SU-DHL-6 (cell line): Measurements from ENCODE around the gene TERF2IP.

Experiments
- H2AFZ ChIP-seq: fragments of 200-600 bp; sonication (generic); 2 replicates; pipeline ENCODE4 v1.6.1; 2014; ENCODE audit warnings: low read depth, mild to moderate bottlenecking, moderate library complexity, mixed read lengths, antibody characterized with exemption, low read length; ENCODE audit not compliant: severe bottlenecking
- H3F3A ChIP-seq: fragments of 200-600 bp; shearing (Covaris generic); 2 replicates; pipeline ENCODE4 v1.6.0; 2016; ENCODE audit warnings: antibody characterized with exemption, mild to moderate bottlenecking; ENCODE audit not compliant: insufficient read depth
- H3K27ac ChIP-seq: fragments of 200-600 bp; sonication (generic); 2 replicates; pipeline ENCODE4 v1.5.1; 2016; ENCODE audit warnings: low read depth, mild to moderate bottlenecking, low read length, moderate library complexity, mixed read lengths
- H3K27me3 ChIP-seq: fragments of 200-600 bp; sonication (generic), shearing (Covaris generic); 2 replicates; pipeline ENCODE4 v1.6.0; 2014; ENCODE audit warnings: mild to moderate bottlenecking, low read length
- H3K36me3 ChIP-seq: fragments of 200-600 bp; sonication (generic); 2 replicates; pipeline ENCODE4 v1.6.1; 2014; ENCODE audit warnings: mild to moderate bottlenecking, low read length, mixed read lengths
- H3K4me2 ChIP-seq: fragments of 300-600, 200-600 bp; shearing (Covaris generic), sonication (generic); 2 replicates; pipeline ENCODE4 v1.6.0; 2014; ENCODE audit warnings: low read length, low read depth, mild to moderate bottlenecking; ENCODE audit not compliant: poor library complexity, severe bottlenecking
- H3K4me3 ChIP-seq: fragments of 200-600 bp; sonication (generic); 2 replicates; pipeline ENCODE4 v1.5.1; 2014; ENCODE audit warnings: antibody characterized with exemption, low read length, mild to moderate bottlenecking, mixed read lengths; ENCODE audit not compliant: insufficient read depth, poor library complexity, severe bottlenecking
- H3K79me2 ChIP-seq: fragments of 200-600 bp; sonication (generic); 2 replicates; pipeline ENCODE4 v1.6.1; 2014; ENCODE audit warnings: mild to moderate bottlenecking, low read length, moderate library complexity; ENCODE audit not compliant: insufficient read depth
- H3K9ac ChIP-seq: fragments of 200-600 bp; sonication (generic); 2 replicates; pipeline ENCODE4 v1.7.0; 2014; ENCODE audit warnings: mild to moderate bottlenecking, low read length
- H3K9me2 ChIP-seq: fragments of 200-600 bp; sonication (generic); replicated peaks from 2 replicates; pipeline ENCODE4 v1.6.1; 2014; ENCODE audit warnings: low read length; ENCODE audit not compliant: insufficient read depth
- H3K9me3 ChIP-seq: fragments of 200-600 bp; sonication (generic); 2 replicates; pipeline ENCODE4 v1.6.1; 2014; ENCODE audit warnings: low read length, mixed read lengths; ENCODE audit not compliant: insufficient read depth
- H4K20me1 ChIP-seq: fragments of 200-600 bp; sonication (generic); 2 replicates; pipeline ENCODE4 v1.6.1; 2014; ENCODE audit warnings: low read depth, mild to moderate bottlenecking, antibody characterized with exemption, low read length, moderate library complexity, mixed read lengths
- EZH2phosphoT487 ChIP-seq: fragments of 200-600 bp; sonication (generic), shearing (Covaris generic); conservative IDR thresholded peaks from 2 replicates; pipeline ENCODE4 v1.6.1; 2018; ENCODE audit warnings: mild to moderate bottlenecking, antibody characterized with exemption, low read length, moderate library complexity, mixed read lengths
- TF ChIP-seq, protein P1 (sequence below): fragments of 200-600 bp; sonication (generic); IDR thresholded peaks from one replicate; pipeline ENCODE4 v1.5.1; 2017; ENCODE audit warnings: antibody characterized with exemption, mild to moderate bottlenecking, low read length, moderate library complexity; ENCODE audit not compliant: insufficient read depth, poor library complexity, severe bottlenecking

Gene TERF2IP

DNA sequence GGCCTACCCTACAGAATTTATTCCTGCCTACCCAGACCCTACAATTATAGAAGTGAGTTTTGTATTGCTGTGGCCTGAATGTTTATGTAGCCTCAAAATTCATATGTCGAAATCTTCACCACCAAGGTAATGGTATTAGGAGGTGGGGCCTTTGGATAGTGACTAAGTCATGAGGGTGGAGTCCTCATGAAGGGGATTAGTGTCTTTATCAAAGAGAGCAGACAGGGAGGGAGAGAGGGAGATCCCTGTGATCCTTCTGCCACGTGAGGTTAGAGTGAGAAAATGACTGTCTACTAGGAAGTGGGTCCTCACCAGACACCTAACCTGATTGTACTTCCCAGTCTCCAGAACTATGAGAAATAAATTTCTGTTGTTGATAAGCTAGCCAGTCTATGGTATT, 54.7 kb downstream of the TERF2IP start:
- H3F3A ChIP-seq, result no peaks in the 10 kb centered on the region
- H3K9ac ChIP-seq, result no peak overlapping the region
- no peak for TF ChIP-seq EZH2phosphoT487
- no peaks in the 10 kb centered on the region for H3K9me2 ChIP-seq
- no peaks in the 10 kb centered on the region for H3K79me2 ChIP-seq
- H4K20me1 ChIP-seq, result no peaks in the 10 kb centered on the region
- no peak overlapping the region for H2AFZ ChIP-seq
- H3K4me2 ChIP-seq, result no peak overlapping the region
- H3K27ac ChIP-seq, result no peak overlapping the region
- H3K27me3 ChIP-seq, result no peaks in the 10 kb centered on the region
- no peak overlapping the region for H3K4me3 ChIP-seq
- no peaks in the 10 kb centered on the region for H3K9me3 ChIP-seq
- H3K36me3 ChIP-seq, result no peaks in the 10 kb centered on the region

DNA sequence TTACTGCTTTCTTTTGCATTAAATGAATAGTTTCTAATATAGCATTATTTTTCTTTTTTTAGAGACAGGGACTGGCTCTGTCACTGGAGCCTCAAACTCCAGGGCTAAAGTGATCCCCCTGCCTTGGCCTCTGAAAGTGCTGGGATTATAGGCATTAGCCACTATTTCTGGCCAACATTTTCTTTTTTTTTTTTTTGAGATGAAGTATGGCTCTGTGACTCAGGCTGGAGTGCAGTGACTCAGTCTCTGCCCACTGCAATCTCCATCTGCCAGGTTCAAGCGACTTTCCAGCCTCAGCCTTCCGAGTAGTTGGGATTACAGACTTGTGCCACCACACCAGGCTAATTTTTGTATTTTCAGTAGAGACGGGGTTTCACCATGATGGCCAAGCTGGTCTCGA, 55.7 kb downstream of the TERF2IP start:
- H3K4me3 ChIP-seq, result no peak overlapping the region
- no peak for TF ChIP-seq EZH2phosphoT487
- TF ChIP-seq, protein P1, sequence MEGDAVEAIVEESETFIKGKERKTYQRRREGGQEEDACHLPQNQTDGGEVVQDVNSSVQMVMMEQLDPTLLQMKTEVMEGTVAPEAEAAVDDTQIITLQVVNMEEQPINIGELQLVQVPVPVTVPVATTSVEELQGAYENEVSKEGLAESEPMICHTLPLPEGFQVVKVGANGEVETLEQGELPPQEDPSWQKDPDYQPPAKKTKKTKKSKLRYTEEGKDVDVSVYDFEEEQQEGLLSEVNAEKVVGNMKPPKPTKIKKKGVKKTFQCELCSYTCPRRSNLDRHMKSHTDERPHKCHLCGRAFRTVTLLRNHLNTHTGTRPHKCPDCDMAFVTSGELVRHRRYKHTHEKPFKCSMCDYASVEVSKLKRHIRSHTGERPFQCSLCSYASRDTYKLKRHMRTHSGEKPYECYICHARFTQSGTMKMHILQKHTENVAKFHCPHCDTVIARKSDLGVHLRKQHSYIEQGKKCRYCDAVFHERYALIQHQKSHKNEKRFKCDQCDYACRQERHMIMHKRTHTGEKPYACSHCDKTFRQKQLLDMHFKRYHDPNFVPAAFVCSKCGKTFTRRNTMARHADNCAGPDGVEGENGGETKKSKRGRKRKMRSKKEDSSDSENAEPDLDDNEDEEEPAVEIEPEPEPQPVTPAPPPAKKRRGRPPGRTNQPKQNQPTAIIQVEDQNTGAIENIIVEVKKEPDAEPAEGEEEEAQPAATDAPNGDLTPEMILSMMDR, result no peak

More for the DNA sequence above, 55.7 kb downstream of the TERF2IP start:
- Histone ChIP-seq H2AFZ (no peak overlapping the region), H3K9me2 (no peaks in the 10 kb centered on the region), H4K20me1 (no peaks in the 10 kb centered on the region), H3K27ac (no peak overlapping the region), H3K9me3 (no peaks in the 10 kb centered on the region), H3F3A (no peaks in the 10 kb centered on the region), H3K79me2 (no peaks in the 10 kb centered on the region), H3K9ac (no peak overlapping the region), H3K27me3 (no peaks in the 10 kb centered on the region), H3K4me2 (no peak overlapping the region), H3K36me3 (no peaks in the 10 kb centered on the region)
